Type B pancreatic cell (in vitro differentiated cells): ENCODE measurements around the gene HPSE2. TPM values are rescaled to one million over a fixed set of nuclear protein-coding genes. Genes with fewer than 3 reads are reported as not detected.

Experiments used
- DNase-seq: peaks from one replicate; pipeline ENCODE4 v3.0.0; 2021; ENCODE audit warnings: mixed read lengths; ENCODE audit not compliant: unreplicated experiment; ENCODE audit errors: extremely low spot score
- H3K27ac Mint-ChIP-seq: 2 replicates; pipeline ENCODE4 v1.8.0; 2021; ENCODE audit warnings: mild to moderate bottlenecking, mixed read lengths
- H3K27me3 Mint-ChIP-seq: 2 replicates; pipeline ENCODE4 v1.8.0; 2021; ENCODE audit warnings: mixed read lengths
- H3K36me3 Mint-ChIP-seq: 2 replicates; pipeline ENCODE4 v1.8.0; 2021; ENCODE audit warnings: mixed read lengths
- H3K4me1 Mint-ChIP-seq: one replicate; pipeline ENCODE4 v1.8.0; 2021; ENCODE audit warnings: mixed read lengths; ENCODE audit not compliant: unreplicated experiment
- H3K4me3 Mint-ChIP-seq: 2 replicates; pipeline ENCODE4 v1.8.0; 2021; ENCODE audit warnings: mild to moderate bottlenecking, mixed read lengths
- H3K9me3 Mint-ChIP-seq: 2 replicates; pipeline ENCODE4 v1.8.0; 2021; ENCODE audit warnings: mixed read lengths
- CTCF ChIP-seq: fragments of 200-600 bp; sonication (generic); conservative IDR thresholded peaks from 2 replicates; pipeline ENCODE4 v1.5.0; 2021; ENCODE audit warnings: antibody characterized with exemption, mild to moderate bottlenecking
- total RNA-seq: library from RNA; stranded (reverse); gene quantifications from 2 replicates; pipeline ENCODE4 v1.2.1, GENCODE V29; 2021; ENCODE audit warnings: low replicate concordance

The HPSE2 gene
- total RNA-seq, 1 donor from 2014 or later, result 19.8 TPM

GRCh38 chr10:98684019-98684899, 551.4 kb downstream of the HPSE2 start:
- DNase-seq, result no peak
- Mint-ChIP-seq H3K4me1 (no peaks in the 10 kb centered on the region), H3K9me3 (peaks cover 16% of the 10 kb centered on the region), H3K27ac (no peak overlapping the region), H3K4me3 (no peak overlapping the region), H3K27me3 (peaks cover 3% of the 10 kb centered on the region), H3K36me3 (no peaks in the 10 kb centered on the region)
- no peak for TF ChIP-seq CTCF

- no peak overlapping the region for H3K27ac Mint-ChIP-seq
- no peak overlapping the region for H3K4me3 Mint-ChIP-seq
- no peaks in the 10 kb centered on the region for H3K27me3 Mint-ChIP-seq
- peaks cover under 1% of the 10 kb centered on the region for H3K9me3 Mint-ChIP-seq
- no peaks in the 10 kb centered on the region for H3K4me1 Mint-ChIP-seq
- TF ChIP-seq CTCF, result peak; percentile 48
- no peak for DNase-seq
- H3K36me3 Mint-ChIP-seq, result no peaks in the 10 kb centered on the region
These were observed 558.8 kb downstream of the HPSE2 start for GRCh38 chr10:98676895-98677294.

- Mint-ChIP-seq H3K27ac (no peak overlapping the region), H3K36me3 (no peaks in the 10 kb centered on the region), H3K27me3 (no peaks in the 10 kb centered on the region), H3K4me1 (no peaks in the 10 kb centered on the region), H3K9me3 (peaks cover 6% of the 10 kb centered on the region), H3K4me3 (no peak overlapping the region)
- DNase-seq, result no peak
- TF ChIP-seq CTCF, result no peak
These were observed 559.8 kb downstream of the HPSE2 start for GRCh38 chr10:98675902-98676301.

- H3K36me3 Mint-ChIP-seq, result no peaks in the 10 kb centered on the region
- peaks cover 6% of the 10 kb centered on the region for H3K9me3 Mint-ChIP-seq
- no peak for DNase-seq
- no peaks in the 10 kb centered on the region for H3K4me1 Mint-ChIP-seq
- H3K27me3 Mint-ChIP-seq, result no peaks in the 10 kb centered on the region
- TF ChIP-seq CTCF, result no peak
- H3K27ac Mint-ChIP-seq, result no peak overlapping the region
- H3K4me3 Mint-ChIP-seq, result no peak overlapping the region
These were observed 562.4 kb downstream of the HPSE2 start for GRCh38 chr10:98673171-98673782.

- H3K9me3 Mint-ChIP-seq, result peaks cover 10% of the 10 kb centered on the region
- peaks cover 4% of the 10 kb centered on the region for H3K36me3 Mint-ChIP-seq
These were observed 568.6 kb downstream of the HPSE2 start for GRCh38 chr10:98667081-98667480.

More at GRCh38 chr10:98667081-98667480, 568.6 kb downstream of the HPSE2 start:
- TF ChIP-seq CTCF, result no peak
- no peak overlapping the region for H3K4me3 Mint-ChIP-seq
- no peak for DNase-seq
- no peaks in the 10 kb centered on the region for H3K27me3 Mint-ChIP-seq
- H3K4me1 Mint-ChIP-seq, result no peaks in the 10 kb centered on the region
- H3K27ac Mint-ChIP-seq, result no peak overlapping the region
